ENCODE results near the gene TRIM51.

- no peak for TF ChIP-seq POLR2AphosphoS5 (IDR thresholded peaks at IDR 0.05)
- TF ChIP-seq, protein P1, sequence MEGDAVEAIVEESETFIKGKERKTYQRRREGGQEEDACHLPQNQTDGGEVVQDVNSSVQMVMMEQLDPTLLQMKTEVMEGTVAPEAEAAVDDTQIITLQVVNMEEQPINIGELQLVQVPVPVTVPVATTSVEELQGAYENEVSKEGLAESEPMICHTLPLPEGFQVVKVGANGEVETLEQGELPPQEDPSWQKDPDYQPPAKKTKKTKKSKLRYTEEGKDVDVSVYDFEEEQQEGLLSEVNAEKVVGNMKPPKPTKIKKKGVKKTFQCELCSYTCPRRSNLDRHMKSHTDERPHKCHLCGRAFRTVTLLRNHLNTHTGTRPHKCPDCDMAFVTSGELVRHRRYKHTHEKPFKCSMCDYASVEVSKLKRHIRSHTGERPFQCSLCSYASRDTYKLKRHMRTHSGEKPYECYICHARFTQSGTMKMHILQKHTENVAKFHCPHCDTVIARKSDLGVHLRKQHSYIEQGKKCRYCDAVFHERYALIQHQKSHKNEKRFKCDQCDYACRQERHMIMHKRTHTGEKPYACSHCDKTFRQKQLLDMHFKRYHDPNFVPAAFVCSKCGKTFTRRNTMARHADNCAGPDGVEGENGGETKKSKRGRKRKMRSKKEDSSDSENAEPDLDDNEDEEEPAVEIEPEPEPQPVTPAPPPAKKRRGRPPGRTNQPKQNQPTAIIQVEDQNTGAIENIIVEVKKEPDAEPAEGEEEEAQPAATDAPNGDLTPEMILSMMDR (IDR thresholded peaks at IDR 0.05 in 8 of 11, conservative IDR thresholded peaks at IDR 0.05 in 3 of 11), result no peak
- no peak for TF ChIP-seq POLR2A (IDR thresholded peaks at IDR 0.05)
Observed at GRCh38 chr11:55852141-55852540, 31.0 kb upstream of the TRIM51 start.

Measured in spleen (tissue), 7 donors.